ENCODE data around the gene BTNL2. TPM values are rescaled to one million over a fixed set of nuclear protein-coding genes. Genes with fewer than 3 reads are reported as not detected.

BTNL2 gene, protein sequence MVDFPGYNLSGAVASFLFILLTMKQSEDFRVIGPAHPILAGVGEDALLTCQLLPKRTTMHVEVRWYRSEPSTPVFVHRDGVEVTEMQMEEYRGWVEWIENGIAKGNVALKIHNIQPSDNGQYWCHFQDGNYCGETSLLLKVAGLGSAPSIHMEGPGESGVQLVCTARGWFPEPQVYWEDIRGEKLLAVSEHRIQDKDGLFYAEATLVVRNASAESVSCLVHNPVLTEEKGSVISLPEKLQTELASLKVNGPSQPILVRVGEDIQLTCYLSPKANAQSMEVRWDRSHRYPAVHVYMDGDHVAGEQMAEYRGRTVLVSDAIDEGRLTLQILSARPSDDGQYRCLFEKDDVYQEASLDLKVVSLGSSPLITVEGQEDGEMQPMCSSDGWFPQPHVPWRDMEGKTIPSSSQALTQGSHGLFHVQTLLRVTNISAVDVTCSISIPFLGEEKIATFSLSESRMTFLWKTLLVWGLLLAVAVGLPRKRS
- total RNA-seq (2016; rRNA removed; fragmentation: Illumina TruSeq; extraction: Trizol) (not detected in 2 replicates), polyA plus RNA-seq (2011; rRNA removed) (not detected in 2 replicates), polyA minus RNA-seq (2011; rRNA and poly(A)+ RNA removed; ENCODE audit: low replicate concordance) (not detected in 2 replicates), Bru-seq, nascent RNA (not detected), BruChase-seq, experiment 1, labeled RNA remaining after a 6-hour chase (not detected), BruChase-seq, experiment 2, labeled RNA remaining after a 2-hour chase (not detected)
- total RNA-seq (2016; cell fraction: cytosol; rRNA removed; fragmentation: Illumina TruSeq; extraction: Trizol; ENCODE audit: low read depth): not detected in 2 replicates
- not detected in 2 replicates for total RNA-seq (2016; cell fraction: insoluble cytoplasmic fraction; rRNA removed; fragmentation: Illumina TruSeq; extraction: Trizol)
- total RNA-seq (2016; cell fraction: membrane; rRNA removed; fragmentation: Illumina TruSeq; extraction: Trizol): not detected in 2 replicates
- total RNA-seq (2016; cell fraction: nucleus; rRNA removed; fragmentation: Illumina TruSeq; extraction: Trizol): not detected in 2 replicates
- polyA plus RNA-seq (2011; cell fraction: cytosol; rRNA removed): not detected in 2 replicates
- polyA plus RNA-seq (2011; cell fraction: nucleus; rRNA removed): not detected in 2 replicates
- not detected in 2 replicates for polyA plus RNA-seq (2012)
- polyA plus RNA-seq (2016; cell fraction: cytosol; fragmentation: Illumina TruSeq; extraction: Trizol; ENCODE audit: low read depth): not detected in 2 replicates
- not detected in 2 replicates for polyA plus RNA-seq (2016; cell fraction: insoluble cytoplasmic fraction; fragmentation: Illumina TruSeq; extraction: Trizol; ENCODE audit: low read depth)
- not detected in 2 replicates for polyA plus RNA-seq (2016; cell fraction: membrane; fragmentation: Illumina TruSeq; extraction: Trizol; ENCODE audit: low read depth)
- not detected in 2 replicates for polyA plus RNA-seq (2016; cell fraction: nucleus; fragmentation: Illumina TruSeq; extraction: Trizol; ENCODE audit: insufficient read depth, low read depth)
- polyA minus RNA-seq (2011; cell fraction: cytosol; rRNA and poly(A)+ RNA removed): not detected in 2 replicates
- polyA minus RNA-seq (2011; cell fraction: nucleus; rRNA and poly(A)+ RNA removed): not detected in 2 replicates
- long read RNA-seq, experiment 1: 0 reads
- long read RNA-seq, experiment 2: 0 reads

DNA sequence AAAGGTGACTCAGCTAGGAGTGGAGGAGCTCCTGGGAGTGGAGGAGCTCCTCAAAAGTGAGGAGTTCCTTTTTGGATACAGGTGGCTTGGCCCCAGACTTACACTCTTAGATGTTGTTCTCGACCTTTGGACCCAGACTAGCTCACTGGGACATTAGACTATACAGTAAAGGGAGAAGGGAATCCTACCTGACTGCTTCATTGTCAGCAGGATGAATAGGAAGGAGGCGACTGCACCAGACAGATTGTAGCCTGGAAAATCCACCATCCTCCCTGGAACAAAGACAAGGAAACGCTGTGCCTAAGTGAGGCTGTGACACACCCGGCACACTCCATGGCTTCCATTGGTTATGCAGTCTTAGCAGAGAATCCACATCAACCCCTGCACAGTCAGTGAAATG is at the start of gene BTNL2:
BTNL2 (minus strand) TSS at position 325 of the 400 bp plus-strand sequence; CDS start at position 267, 58 bp downstream.
- Histone ChIP-seq H3K79me2 (ENCODE audit: insufficient read depth, low read length) (no peaks in the 10 kb centered on the region), H3K27ac (ENCODE audit: extremely low read length, insufficient read depth, low read length) (no peak within 1 kb of the TSS), H2AFZ (ENCODE audit: low read length) (no peak within 1 kb of the TSS), H3K27me3 (ENCODE audit: control insufficient read depth in 1 of 2, insufficient read depth in 2 of 2, low read length in 2 of 2) (peaks cover 0 to 39% of the 10 kb centered on the region in 2 experiments; a peak in 2 of 5 replicates), H3K4me2 (ENCODE audit: low read depth, low read length) (no peak within 1 kb of the TSS), H3K36me3 (replicated peaks in 1 of 2; ENCODE audit: control insufficient read depth in 1 of 2, insufficient read depth in 2 of 2, low read length in 2 of 2) (no peaks in the 10 kb centered on the region), H3K9me3 (ENCODE audit: low read length) (no peaks in the 10 kb centered on the region), H3K4me1 (ENCODE audit: insufficient read depth, low read length) (no peaks in the 10 kb centered on the region), H3K9ac (ENCODE audit: insufficient read depth, low read depth, low read length) (no peak within 1 kb of the TSS), H4K20me1 (ENCODE audit: insufficient read depth, low read length) (no peaks in the 10 kb centered on the region), H3K4me3 (replicated peaks in 1 of 3; ENCODE audit: insufficient read depth in 1 of 3, low read depth in 2 of 3, low read length in 3 of 3) (no peak within 1 kb of the TSS)
- CTCF ChIA-PET (ENCODE audit: low intra/inter-chr PET ratio, low total read pairs): no interaction called here
- BruUV-seq (replicated peaks): no TSS peak
- ATAC-seq: no peak
- POLR2A ChIA-PET: no interaction called here
- FAIRE-seq: no peak
- intact Hi-C loops (cut with micrococcal nuclease; ENCODE audit: unreplicated experiment) (no loop called here), in situ Hi-C loops (cut with HindIII; ENCODE audit: extremely low pct_ligation_motif_present, low pct_unique_long_range_greater_than_20kb) (no loop called here)
- WGBS (ENCODE audit: low lambda C conversion rate): 22% methylated on average over 4 of the region's 4 CpGs
- no peak for DNase-seq (ENCODE audit: low spot score)
- TF ChIP-seq ZSCAN30 (CRISPR knock-in tag; IDR thresholded peaks at IDR 0.05) (no peak), ZFP36 (IDR thresholded peaks at IDR 0.05; ENCODE audit: borderline replicate concordance, low read depth, low read length, partially characterized antibody) (no peak), ZNF577 (CRISPR knock-in tag; IDR thresholded peaks at IDR 0.05; ENCODE audit: borderline replicate concordance, low read depth) (no peak), ZNF317 (CRISPR knock-in tag; IDR thresholded peaks at IDR 0.05) (no peak), SMARCE1 (IDR thresholded peaks at IDR 0.05; ENCODE audit: borderline replicate concordance) (no peak), ZNF570 (CRISPR knock-in tag; IDR thresholded peaks at IDR 0.05; ENCODE audit: borderline replicate concordance) (no peak), ZNF326 (CRISPR knock-in tag; IDR thresholded peaks at IDR 0.05; ENCODE audit: borderline replicate concordance) (no peak), RARG (CRISPR knock-in tag; IDR thresholded peaks at IDR 0.05; ENCODE audit: low read depth) (no peak), GTF2F1 (IDR thresholded peaks at IDR 0.05; ENCODE audit: low read length) (no peak), ZNF431 (CRISPR knock-in tag; IDR thresholded peaks at IDR 0.05; ENCODE audit: borderline replicate concordance, low read depth) (no peak), ZNF703 (CRISPR knock-in tag; IDR thresholded peaks at IDR 0.05; ENCODE audit: borderline replicate concordance) (no peak), SMAD3 (CRISPR knock-in tag; IDR thresholded peaks at IDR 0.05) (no peak)
- TF ChIP-seq, protein P1, sequence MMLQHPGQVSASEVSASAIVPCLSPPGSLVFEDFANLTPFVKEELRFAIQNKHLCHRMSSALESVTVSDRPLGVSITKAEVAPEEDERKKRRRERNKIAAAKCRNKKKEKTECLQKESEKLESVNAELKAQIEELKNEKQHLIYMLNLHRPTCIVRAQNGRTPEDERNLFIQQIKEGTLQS (CRISPR knock-in tag; IDR thresholded peaks at IDR 0.05): no peak
- TF ChIP-seq, protein P2, sequence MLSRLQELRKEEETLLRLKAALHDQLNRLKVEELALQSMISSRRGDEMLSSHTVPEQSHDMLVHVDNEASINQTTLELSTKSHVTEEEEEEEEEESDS (CRISPR knock-in tag; IDR thresholded peaks at IDR 0.05; ENCODE audit: borderline replicate concordance): no peak
- TF ChIP-seq, protein P3, sequence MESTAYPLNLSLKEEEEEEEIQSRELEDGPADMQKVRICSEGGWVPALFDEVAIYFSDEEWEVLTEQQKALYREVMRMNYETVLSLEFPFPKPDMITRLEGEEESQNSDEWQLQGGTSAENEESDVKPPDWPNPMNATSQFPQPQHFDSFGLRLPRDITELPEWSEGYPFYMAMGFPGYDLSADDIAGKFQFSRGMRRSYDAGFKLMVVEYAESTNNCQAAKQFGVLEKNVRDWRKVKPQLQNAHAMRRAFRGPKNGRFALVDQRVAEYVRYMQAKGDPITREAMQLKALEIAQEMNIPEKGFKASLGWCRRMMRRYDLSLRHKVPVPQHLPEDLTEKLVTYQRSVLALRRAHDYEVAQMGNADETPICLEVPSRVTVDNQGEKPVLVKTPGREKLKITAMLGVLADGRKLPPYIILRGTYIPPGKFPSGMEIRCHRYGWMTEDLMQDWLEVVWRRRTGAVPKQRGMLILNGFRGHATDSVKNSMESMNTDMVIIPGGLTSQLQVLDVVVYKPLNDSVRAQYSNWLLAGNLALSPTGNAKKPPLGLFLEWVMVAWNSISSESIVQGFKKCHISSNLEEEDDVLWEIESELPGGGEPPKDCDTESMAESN (CRISPR knock-in tag; conservative IDR thresholded peaks at IDR 0.05): no peak
- TF ChIP-seq, protein P4, sequence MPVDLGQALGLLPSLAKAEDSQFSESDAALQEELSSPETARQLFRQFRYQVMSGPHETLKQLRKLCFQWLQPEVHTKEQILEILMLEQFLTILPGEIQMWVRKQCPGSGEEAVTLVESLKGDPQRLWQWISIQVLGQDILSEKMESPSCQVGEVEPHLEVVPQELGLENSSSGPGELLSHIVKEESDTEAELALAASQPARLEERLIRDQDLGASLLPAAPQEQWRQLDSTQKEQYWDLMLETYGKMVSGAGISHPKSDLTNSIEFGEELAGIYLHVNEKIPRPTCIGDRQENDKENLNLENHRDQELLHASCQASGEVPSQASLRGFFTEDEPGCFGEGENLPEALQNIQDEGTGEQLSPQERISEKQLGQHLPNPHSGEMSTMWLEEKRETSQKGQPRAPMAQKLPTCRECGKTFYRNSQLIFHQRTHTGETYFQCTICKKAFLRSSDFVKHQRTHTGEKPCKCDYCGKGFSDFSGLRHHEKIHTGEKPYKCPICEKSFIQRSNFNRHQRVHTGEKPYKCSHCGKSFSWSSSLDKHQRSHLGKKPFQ (CRISPR knock-in tag; IDR thresholded peaks at IDR 0.05; ENCODE audit: insufficient replicate concordance): no peak
